HepG2 (cell line): Measurements from ENCODE around the gene FNDC10. TPM values are rescaled to one million over a fixed set of nuclear protein-coding genes. Genes with fewer than 3 reads are reported as not detected.

Experiments used
- BRCA1 ChIP-seq: sonication (generic); formaldehyde crosslinking; IDR thresholded peaks from 2 replicates; pipeline ENCODE4 v1.4.0; 2020; ENCODE audit warnings: missing genetic modification reagents
- GATA4 ChIP-seq: sonication (generic); IDR thresholded peaks from 2 replicates; pipeline ENCODE4 v1.6.1; 2016; ENCODE audit warnings: antibody characterized with exemption, low read depth, borderline replicate concordance
- NFKB2 ChIP-seq: sonication (generic); formaldehyde crosslinking; IDR thresholded peaks from 2 replicates; pipeline ENCODE4 v1.4.0; 2020; ENCODE audit warnings: missing genetic modification reagents, borderline replicate concordance
- PHB2 ChIP-seq: fragments of 450-650 bp; IDR thresholded peaks from 2 replicates; pipeline ENCODE4 v1.6.1; 2018; ENCODE audit not compliant: partially characterized antibody
- PHF8 ChIP-seq: sonication (generic); formaldehyde crosslinking; IDR thresholded peaks from 2 replicates; pipeline ENCODE4 v1.5.0; 2020; ENCODE audit warnings: missing genetic modification reagents
- SALL2 ChIP-seq: sonication (generic); formaldehyde crosslinking; IDR thresholded peaks from 2 replicates; pipeline ENCODE4 v1.8.1; 2023; ENCODE audit warnings: mild to moderate bottlenecking, missing genetic modification reagents, inconsistent platforms
- SMAD3 ChIP-seq: sonication (generic); formaldehyde crosslinking; IDR thresholded peaks from 2 replicates; pipeline ENCODE4 v1.4.0; 2020; ENCODE audit warnings: missing genetic modification reagents
- YEATS4 ChIP-seq: sonication (generic); formaldehyde crosslinking; IDR thresholded peaks from 2 replicates; pipeline ENCODE4 v1.4.0; 2020; ENCODE audit warnings: missing genetic modification reagents, borderline replicate concordance
- ZNF562 ChIP-seq: sonication (generic); formaldehyde crosslinking; IDR thresholded peaks from 2 replicates; pipeline ENCODE4 v1.8.0; 2022; ENCODE audit warnings: missing genetic modification reagents, borderline replicate concordance
- ZNF703 ChIP-seq: sonication (generic); formaldehyde crosslinking; IDR thresholded peaks from 2 replicates; pipeline ENCODE4 v1.5.1; 2020; ENCODE audit warnings: missing genetic modification reagents, mild to moderate bottlenecking, moderate library complexity, borderline replicate concordance
- polyA plus RNA-seq, 8 experiments: library from polyadenylated mRNA; depleted of rRNA in 3 of 8; stranded (reverse) in 7 of 8; unstranded in 1 of 8; fragments of >200 nt; fragmentation: Illumina TruSeq in 4 of 8; extraction: Trizol in 4 of 8; gene quantifications; 2 replicates each; pipeline versions ENCODE4 v1.2.1 to v1.2.3, GENCODE V29; 2011 to 2016; ENCODE audit warnings: low read depth in 4 of 8, missing spikeins in 1 of 8, mixed read lengths in 1 of 8; ENCODE audit not compliant: insufficient read depth in 1 of 8
- total RNA-seq, 5 experiments: library from RNA; depleted of rRNA; stranded (reverse); fragments of >200 nt; fragmentation: Illumina TruSeq; extraction: Trizol; gene quantifications; 2 replicates each; pipeline ENCODE4 v1.2.3, GENCODE V29; 2016; ENCODE audit warnings: low read depth in 1 of 5
- TF ChIP-seq, protein P1 (sequence below): sonication (generic); formaldehyde crosslinking; IDR thresholded peaks from 2 replicates; pipeline ENCODE4 v1.8.0; 2022; ENCODE audit warnings: missing genetic modification reagents, mild to moderate bottlenecking, moderate library complexity, borderline replicate concordance
- TF ChIP-seq, protein P2 (sequence below), 2 experiments: fragments of 450-650 bp in 1 of 2; sonication (generic) in 1 of 2; formaldehyde crosslinking; IDR thresholded peaks; 2 replicates each; pipeline versions ENCODE4 v1.5.0 to v1.8.0; 2020 to 2022; ENCODE audit warnings: mild to moderate bottlenecking in 1 of 2, missing genetic modification reagents in 1 of 2
- TF ChIP-seq, protein P3 (sequence below): sonication (generic); formaldehyde crosslinking; IDR thresholded peaks from 2 replicates; pipeline ENCODE4 v1.4.0; 2020; ENCODE audit warnings: missing genetic modification reagents, borderline replicate concordance
- TF ChIP-seq, protein P4 (sequence below): sonication (generic); formaldehyde crosslinking; IDR thresholded peaks from 2 replicates; pipeline ENCODE4 v1.4.0; 2020; ENCODE audit warnings: missing genetic modification reagents, borderline replicate concordance
- TF ChIP-seq, protein P5 (sequence below): sonication (generic); formaldehyde crosslinking; conservative IDR thresholded peaks from 2 replicates; pipeline ENCODE4 v1.8.1; 2023; ENCODE audit warnings: missing genetic modification reagents

The FNDC10 gene
- total and polyA plus RNA-seq, 2 of the 13 experiments (the other 11 are each of a cell fraction or from before 2014, with no cell fraction given), result 2.2 to 2.5 TPM

DNA sequence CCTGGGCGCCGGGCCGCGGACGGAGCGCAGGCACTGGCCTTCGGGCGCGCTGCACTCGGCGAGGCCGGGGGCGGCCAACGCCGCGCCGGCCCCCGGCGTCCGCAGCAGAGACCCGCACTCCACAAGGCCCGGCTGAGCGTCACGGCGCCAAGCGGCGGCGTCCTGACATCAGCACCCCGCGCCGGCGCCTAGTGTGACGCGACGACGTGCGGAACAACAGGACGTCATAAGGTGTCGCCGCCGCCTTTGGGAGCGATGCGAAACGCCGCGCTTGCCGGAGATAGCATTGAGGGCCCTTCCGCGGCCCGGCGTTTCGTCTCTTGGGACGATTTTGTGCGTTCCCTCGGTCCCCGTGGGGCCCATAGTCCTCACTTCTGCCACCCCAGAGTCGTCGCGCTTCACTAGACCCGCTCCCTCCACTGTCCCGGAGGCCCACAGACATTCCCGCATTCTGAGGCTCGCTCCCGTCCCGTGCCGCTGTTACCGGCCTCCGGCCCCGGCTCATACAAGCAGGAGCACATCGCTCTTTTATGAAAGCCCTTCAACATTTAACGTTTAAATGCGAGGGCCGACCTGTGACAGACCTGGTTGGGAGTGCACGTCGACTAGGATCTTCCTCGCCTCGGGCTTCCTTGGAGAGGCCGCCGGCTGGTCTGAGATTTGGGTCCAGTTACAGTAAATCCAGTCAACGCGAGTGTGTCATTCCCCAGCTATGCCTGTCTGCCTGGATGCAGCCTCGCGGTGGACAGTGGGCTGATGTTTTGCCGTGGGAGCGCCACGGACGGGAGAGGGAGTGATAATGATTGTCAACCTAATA lies 25.0 kb downstream of the FNDC10 start, which contains the start of gene SSU72 (continued):
- TF ChIP-seq SALL2 (CRISPR knock-in tag) (peak; percentile 67; the same call in 1 of the 2 replicates), ZNF562 (CRISPR knock-in tag) (no peak), SMAD3 (CRISPR knock-in tag) (peak; percentile 51; the same call in 1 of the 2 replicates), BRCA1 (CRISPR knock-in tag) (no peak), PHF8 (peak; percentile 84), ZNF703 (CRISPR knock-in tag) (no peak), GATA4 (no peak), PHB2 (no peak), NFKB2 (CRISPR knock-in tag) (no peak; the same call in 1 of the 2 replicates), YEATS4 (CRISPR knock-in tag) (peak; percentile 84; the same call in 1 of the 2 replicates)
- TF ChIP-seq, protein P1, sequence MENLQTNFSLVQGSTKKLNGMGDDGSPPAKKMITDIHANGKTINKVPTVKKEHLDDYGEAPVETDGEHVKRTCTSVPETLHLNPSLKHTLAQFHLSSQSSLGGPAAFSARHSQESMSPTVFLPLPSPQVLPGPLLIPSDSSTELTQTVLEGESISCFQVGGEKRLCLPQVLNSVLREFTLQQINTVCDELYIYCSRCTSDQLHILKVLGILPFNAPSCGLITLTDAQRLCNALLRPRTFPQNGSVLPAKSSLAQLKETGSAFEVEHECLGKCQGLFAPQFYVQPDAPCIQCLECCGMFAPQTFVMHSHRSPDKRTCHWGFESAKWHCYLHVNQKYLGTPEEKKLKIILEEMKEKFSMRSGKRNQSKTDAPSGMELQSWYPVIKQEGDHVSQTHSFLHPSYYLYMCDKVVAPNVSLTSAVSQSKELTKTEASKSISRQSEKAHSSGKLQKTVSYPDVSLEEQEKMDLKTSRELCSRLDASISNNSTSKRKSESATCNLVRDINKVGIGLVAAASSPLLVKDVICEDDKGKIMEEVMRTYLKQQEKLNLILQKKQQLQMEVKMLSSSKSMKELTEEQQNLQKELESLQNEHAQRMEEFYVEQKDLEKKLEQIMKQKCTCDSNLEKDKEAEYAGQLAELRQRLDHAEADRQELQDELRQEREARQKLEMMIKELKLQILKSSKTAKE (CRISPR knock-in tag), result no peak
- TF ChIP-seq, protein P2, sequence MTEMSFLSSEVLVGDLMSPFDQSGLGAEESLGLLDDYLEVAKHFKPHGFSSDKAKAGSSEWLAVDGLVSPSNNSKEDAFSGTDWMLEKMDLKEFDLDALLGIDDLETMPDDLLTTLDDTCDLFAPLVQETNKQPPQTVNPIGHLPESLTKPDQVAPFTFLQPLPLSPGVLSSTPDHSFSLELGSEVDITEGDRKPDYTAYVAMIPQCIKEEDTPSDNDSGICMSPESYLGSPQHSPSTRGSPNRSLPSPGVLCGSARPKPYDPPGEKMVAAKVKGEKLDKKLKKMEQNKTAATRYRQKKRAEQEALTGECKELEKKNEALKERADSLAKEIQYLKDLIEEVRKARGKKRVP (CRISPR knock-in tag; IDR thresholded peaks at IDR 0.05), result no peak; a peak in 1 of 4 replicates
- TF ChIP-seq, protein P3, sequence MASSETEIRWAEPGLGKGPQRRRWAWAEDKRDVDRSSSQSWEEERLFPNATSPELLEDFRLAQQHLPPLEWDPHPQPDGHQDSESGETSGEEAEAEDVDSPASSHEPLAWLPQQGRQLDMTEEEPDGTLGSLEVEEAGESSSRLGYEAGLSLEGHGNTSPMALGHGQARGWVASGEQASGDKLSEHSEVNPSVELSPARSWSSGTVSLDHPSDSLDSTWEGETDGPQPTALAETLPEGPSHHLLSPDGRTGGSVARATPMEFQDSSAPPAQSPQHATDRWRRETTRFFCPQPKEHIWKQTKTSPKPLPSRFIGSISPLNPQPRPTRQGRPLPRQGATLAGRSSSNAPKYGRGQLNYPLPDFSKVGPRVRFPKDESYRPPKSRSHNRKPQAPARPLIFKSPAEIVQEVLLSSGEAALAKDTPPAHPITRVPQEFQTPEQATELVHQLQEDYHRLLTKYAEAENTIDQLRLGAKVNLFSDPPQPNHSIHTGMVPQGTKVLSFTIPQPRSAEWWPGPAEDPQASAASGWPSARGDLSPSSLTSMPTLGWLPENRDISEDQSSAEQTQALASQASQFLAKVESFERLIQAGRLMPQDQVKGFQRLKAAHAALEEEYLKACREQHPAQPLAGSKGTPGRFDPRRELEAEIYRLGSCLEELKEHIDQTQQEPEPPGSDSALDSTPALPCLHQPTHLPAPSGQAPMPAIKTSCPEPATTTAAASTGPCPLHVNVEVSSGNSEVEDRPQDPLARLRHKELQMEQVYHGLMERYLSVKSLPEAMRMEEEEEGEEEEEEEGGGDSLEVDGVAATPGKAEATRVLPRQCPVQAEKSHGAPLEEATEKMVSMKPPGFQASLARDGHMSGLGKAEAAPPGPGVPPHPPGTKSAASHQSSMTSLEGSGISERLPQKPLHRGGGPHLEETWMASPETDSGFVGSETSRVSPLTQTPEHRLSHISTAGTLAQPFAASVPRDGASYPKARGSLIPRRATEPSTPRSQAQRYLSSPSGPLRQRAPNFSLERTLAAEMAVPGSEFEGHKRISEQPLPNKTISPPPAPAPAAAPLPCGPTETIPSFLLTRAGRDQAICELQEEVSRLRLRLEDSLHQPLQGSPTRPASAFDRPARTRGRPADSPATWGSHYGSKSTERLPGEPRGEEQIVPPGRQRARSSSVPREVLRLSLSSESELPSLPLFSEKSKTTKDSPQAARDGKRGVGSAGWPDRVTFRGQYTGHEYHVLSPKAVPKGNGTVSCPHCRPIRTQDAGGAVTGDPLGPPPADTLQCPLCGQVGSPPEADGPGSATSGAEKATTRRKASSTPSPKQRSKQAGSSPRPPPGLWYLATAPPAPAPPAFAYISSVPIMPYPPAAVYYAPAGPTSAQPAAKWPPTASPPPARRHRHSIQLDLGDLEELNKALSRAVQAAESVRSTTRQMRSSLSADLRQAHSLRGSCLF (CRISPR knock-in tag), result no peak
- TF ChIP-seq, protein P4, sequence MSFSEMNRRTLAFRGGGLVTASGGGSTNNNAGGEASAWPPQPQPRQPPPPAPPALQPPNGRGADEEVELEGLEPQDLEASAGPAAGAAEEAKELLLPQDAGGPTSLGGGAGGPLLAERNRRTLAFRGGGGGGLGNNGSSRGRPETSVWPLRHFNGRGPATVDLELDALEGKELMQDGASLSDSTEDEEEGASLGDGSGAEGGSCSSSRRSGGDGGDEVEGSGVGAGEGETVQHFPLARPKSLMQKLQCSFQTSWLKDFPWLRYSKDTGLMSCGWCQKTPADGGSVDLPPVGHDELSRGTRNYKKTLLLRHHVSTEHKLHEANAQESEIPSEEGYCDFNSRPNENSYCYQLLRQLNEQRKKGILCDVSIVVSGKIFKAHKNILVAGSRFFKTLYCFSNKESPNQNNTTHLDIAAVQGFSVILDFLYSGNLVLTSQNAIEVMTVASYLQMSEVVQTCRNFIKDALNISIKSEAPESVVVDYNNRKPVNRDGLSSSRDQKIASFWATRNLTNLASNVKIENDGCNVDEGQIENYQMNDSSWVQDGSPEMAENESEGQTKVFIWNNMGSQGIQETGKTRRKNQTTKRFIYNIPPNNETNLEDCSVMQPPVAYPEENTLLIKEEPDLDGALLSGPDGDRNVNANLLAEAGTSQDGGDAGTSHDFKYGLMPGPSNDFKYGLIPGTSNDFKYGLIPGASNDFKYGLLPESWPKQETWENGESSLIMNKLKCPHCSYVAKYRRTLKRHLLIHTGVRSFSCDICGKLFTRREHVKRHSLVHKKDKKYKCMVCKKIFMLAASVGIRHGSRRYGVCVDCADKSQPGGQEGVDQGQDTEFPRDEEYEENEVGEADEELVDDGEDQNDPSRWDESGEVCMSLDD (CRISPR knock-in tag), result no peak
- TF ChIP-seq, protein P5, sequence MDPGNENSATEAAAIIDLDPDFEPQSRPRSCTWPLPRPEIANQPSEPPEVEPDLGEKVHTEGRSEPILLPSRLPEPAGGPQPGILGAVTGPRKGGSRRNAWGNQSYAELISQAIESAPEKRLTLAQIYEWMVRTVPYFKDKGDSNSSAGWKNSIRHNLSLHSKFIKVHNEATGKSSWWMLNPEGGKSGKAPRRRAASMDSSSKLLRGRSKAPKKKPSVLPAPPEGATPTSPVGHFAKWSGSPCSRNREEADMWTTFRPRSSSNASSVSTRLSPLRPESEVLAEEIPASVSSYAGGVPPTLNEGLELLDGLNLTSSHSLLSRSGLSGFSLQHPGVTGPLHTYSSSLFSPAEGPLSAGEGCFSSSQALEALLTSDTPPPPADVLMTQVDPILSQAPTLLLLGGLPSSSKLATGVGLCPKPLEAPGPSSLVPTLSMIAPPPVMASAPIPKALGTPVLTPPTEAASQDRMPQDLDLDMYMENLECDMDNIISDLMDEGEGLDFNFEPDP (CRISPR knock-in tag), result no peak
